Measurements from ENCODE around the gene ENPEP.

The ENPEP gene

GRCh38 chr4:110498420-110498819 lies 22.5 kb downstream of the ENPEP start:
- H2AK5ac ChIP-seq (ENCODE audit: low read length): no peak overlapping the region

DNA sequence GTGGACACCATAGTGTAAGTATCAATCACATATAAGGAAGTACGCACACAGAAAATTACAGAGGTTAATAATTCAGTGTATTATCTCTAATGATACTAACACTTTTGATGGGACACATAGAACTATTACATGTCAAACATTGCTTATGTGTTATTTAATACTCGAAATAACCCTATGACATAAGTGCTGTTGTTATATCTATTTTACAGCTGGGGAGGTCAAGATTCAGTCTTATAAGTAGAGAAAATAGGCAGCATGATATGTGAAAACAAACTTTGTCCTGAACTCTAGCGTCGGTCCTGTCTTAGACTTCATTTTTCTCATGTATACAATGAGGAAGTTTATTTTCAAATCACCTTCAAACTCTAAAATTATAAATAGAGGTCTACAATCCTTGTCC lies 23.2 kb downstream of the ENPEP start:
- Histone ChIP-seq H3K9me3 (ENCODE audit: insufficient read depth, low read depth, low read length) (no peaks in the 10 kb centered on the region), H3K18ac (ENCODE audit: low read length) (no peak overlapping the region), H3K4me1 (ENCODE audit: control insufficient read depth in 1 of 2, insufficient read depth in 2 of 2, low read length in 2 of 2) (peaks cover 3 to 5% of the 10 kb centered on the region in 2 experiments), H3K4me2 (ENCODE audit: low read length) (no peak overlapping the region), H2AK5ac (ENCODE audit: low read length) (no peak overlapping the region), H3K4ac (ENCODE audit: low read depth, low read length) (no peak overlapping the region), H4K8ac (ENCODE audit: low read depth, low read length) (no peak overlapping the region), H3K9ac (ENCODE audit: low read length) (no peak overlapping the region), H2AFZ (ENCODE audit: insufficient read depth, low read length, poor library complexity) (no peak overlapping the region), H3K23ac (ENCODE audit: low read length) (no peak overlapping the region), H3K36me3 (ENCODE audit: control insufficient read depth in 1 of 2, insufficient read depth in 2 of 2, low read length in 2 of 2) (peaks cover 0 to 3% of the 10 kb centered on the region in 2 experiments), H3K27me3 (ENCODE audit: insufficient read depth, low read length) (no peaks in the 10 kb centered on the region), H3K4me3 (ENCODE audit: low read depth, low read length) (no peak overlapping the region), H3K79me1 (ENCODE audit: low read length) (no peaks in the 10 kb centered on the region), H3K27ac (ENCODE audit: low read depth, low read length) (no peak overlapping the region), H3K79me2 (ENCODE audit: control insufficient read depth, insufficient read depth, low read length, poor library complexity) (no peaks in the 10 kb centered on the region), H2BK120ac (ENCODE audit: insufficient read depth, low read length, poor library complexity) (no peak overlapping the region), H4K12ac (ENCODE audit: low read depth, low read length) (no peak overlapping the region), H2BK12ac (ENCODE audit: low read length) (no peak overlapping the region), H4K91ac (ENCODE audit: low read depth, low read length) (no peak overlapping the region), H3K14ac (ENCODE audit: low read length) (no peak overlapping the region), H2BK5ac (ENCODE audit: low read depth, low read length, poor library complexity) (no peak overlapping the region)
- no CpG with 5 or more reads among the region's 4 CpGs for WGBS (ENCODE audit: extremely low coverage, insufficient coverage, insufficient read length)
- DNase-seq: no peak

More at GRCh38 chr4:110498420-110498819, 22.5 kb downstream of the ENPEP start:
- no peak overlapping the region for H3K9ac ChIP-seq (ENCODE audit: low read length)
- no peak overlapping the region for H2AFZ ChIP-seq (ENCODE audit: insufficient read depth, low read length, poor library complexity)
- no CpG with 5 or more reads among the region's 5 CpGs for WGBS (ENCODE audit: extremely low coverage, insufficient coverage, insufficient read length)
- no peak overlapping the region for H4K8ac ChIP-seq (ENCODE audit: low read depth, low read length)
- H3K4me3 ChIP-seq (ENCODE audit: low read depth, low read length): no peak overlapping the region
- no peak overlapping the region for H2BK120ac ChIP-seq (ENCODE audit: insufficient read depth, low read length, poor library complexity)
- H2BK5ac ChIP-seq (ENCODE audit: low read depth, low read length, poor library complexity): no peak overlapping the region
- DNase-seq: no peak
- H3K79me1 ChIP-seq (ENCODE audit: low read length): no peaks in the 10 kb centered on the region
- peak overlapping the region; percentile 59 for H4K12ac ChIP-seq (ENCODE audit: low read depth, low read length)
- H3K79me2 ChIP-seq (ENCODE audit: control insufficient read depth, insufficient read depth, low read length, poor library complexity): no peaks in the 10 kb centered on the region
- H4K91ac ChIP-seq (ENCODE audit: low read depth, low read length): no peak overlapping the region
- peaks cover 0 to 1% of the 10 kb centered on the region in 2 experiments for H3K4me1 ChIP-seq (ENCODE audit: control insufficient read depth in 1 of 2, insufficient read depth in 2 of 2, low read length in 2 of 2)
- H3K4ac ChIP-seq (ENCODE audit: low read depth, low read length): no peak overlapping the region
- no peaks in the 10 kb centered on the region for H3K9me3 ChIP-seq (ENCODE audit: insufficient read depth, low read depth, low read length)
- no peak overlapping the region for H3K14ac ChIP-seq (ENCODE audit: low read length)
- no peak overlapping the region for H3K23ac ChIP-seq (ENCODE audit: low read length)
- peak overlapping the region; percentile 17 for H2BK12ac ChIP-seq (ENCODE audit: low read length)
- H3K36me3 ChIP-seq (ENCODE audit: control insufficient read depth in 1 of 2, insufficient read depth in 2 of 2, low read length in 2 of 2): peaks cover 0 to 3% of the 10 kb centered on the region in 2 experiments
- H3K4me2 ChIP-seq (ENCODE audit: low read length): no peak overlapping the region
- no peak overlapping the region for H3K27ac ChIP-seq (ENCODE audit: low read depth, low read length)
- H3K27me3 ChIP-seq (ENCODE audit: insufficient read depth, low read length): no peaks in the 10 kb centered on the region
- no peak overlapping the region for H3K18ac ChIP-seq (ENCODE audit: low read length)

GRCh38 chr4:110501826-110502225 lies 25.9 kb downstream of the ENPEP start:
- no peak overlapping the region for H4K91ac ChIP-seq (ENCODE audit: low read depth, low read length)
- H3K9ac ChIP-seq (ENCODE audit: low read length): no peak overlapping the region
- H3K79me1 ChIP-seq (ENCODE audit: low read length): no peaks in the 10 kb centered on the region
- H3K79me2 ChIP-seq (ENCODE audit: control insufficient read depth, insufficient read depth, low read length, poor library complexity): no peaks in the 10 kb centered on the region
- no peak overlapping the region for H4K12ac ChIP-seq (ENCODE audit: low read depth, low read length)
- H3K27ac ChIP-seq (ENCODE audit: low read depth, low read length): no peak overlapping the region
- H3K4me2 ChIP-seq (ENCODE audit: low read length): no peak overlapping the region
- H2AFZ ChIP-seq (ENCODE audit: insufficient read depth, low read length, poor library complexity): no peak overlapping the region
- no peak overlapping the region for H2BK12ac ChIP-seq (ENCODE audit: low read length)
- peaks cover 0 to 3% of the 10 kb centered on the region in 2 experiments for H3K36me3 ChIP-seq (ENCODE audit: control insufficient read depth in 1 of 2, insufficient read depth in 2 of 2, low read length in 2 of 2)
- no peak for DNase-seq
- no peak overlapping the region for H4K8ac ChIP-seq (ENCODE audit: low read depth, low read length)
- H3K27me3 ChIP-seq (ENCODE audit: insufficient read depth, low read length): no peaks in the 10 kb centered on the region
- H3K4me1 ChIP-seq (ENCODE audit: control insufficient read depth in 1 of 2, insufficient read depth in 2 of 2, low read length in 2 of 2): peaks cover 3 to 8% of the 10 kb centered on the region in 2 experiments
- no peak overlapping the region for H2BK5ac ChIP-seq (ENCODE audit: low read depth, low read length, poor library complexity)
- H2AK5ac ChIP-seq (ENCODE audit: low read length): no peak overlapping the region
- H3K18ac ChIP-seq (ENCODE audit: low read length): no peak overlapping the region
- no peak overlapping the region for H3K4ac ChIP-seq (ENCODE audit: low read depth, low read length)
- no peak overlapping the region for H2BK120ac ChIP-seq (ENCODE audit: insufficient read depth, low read length, poor library complexity)
- H3K9me3 ChIP-seq (ENCODE audit: insufficient read depth, low read depth, low read length): no peaks in the 10 kb centered on the region
- no peak overlapping the region for H3K4me3 ChIP-seq (ENCODE audit: low read depth, low read length)
- H3K14ac ChIP-seq (ENCODE audit: low read length): no peak overlapping the region
- H3K23ac ChIP-seq (ENCODE audit: low read length): no peak overlapping the region

DNA sequence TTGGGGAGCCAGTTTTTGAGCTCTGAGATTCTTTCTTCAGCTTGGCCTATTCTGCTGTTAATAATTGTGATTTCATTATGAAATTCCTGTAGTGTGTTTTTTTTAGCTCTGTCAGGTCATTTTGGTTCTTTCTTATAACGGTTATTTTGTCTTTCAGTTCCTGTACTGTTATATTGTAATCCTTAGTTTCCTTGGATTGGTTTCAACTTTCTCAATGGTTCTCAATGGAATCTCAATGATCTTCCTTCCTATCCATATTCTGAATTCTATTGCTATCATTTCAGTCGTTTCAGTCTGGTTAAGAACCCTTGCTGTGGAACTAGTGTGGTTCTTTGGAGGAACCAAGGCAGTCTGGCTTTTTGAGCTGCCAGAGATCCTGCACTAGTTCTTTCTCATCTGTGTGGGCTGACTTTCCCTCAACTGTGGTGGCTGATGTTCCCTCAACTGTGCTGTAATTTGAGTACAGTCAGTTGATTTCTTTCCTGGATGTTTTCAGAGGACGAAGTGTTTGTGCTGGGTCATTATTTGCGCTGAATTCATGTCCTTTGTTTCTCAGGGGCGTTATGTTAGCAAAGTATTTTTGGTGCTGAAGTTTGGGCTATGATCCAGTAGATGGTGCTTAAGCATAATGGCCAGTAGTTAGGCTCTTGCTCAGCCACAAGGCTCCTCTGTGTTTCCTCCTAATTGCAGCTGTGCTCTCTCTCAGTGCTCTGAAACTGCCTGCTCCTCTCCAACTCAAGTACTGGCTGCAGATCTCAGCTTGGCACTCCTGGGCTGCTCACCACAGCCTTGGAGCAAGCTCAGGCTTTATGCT lies 27.5 kb downstream of the ENPEP start:
- no peak overlapping the region for H2AK5ac ChIP-seq (ENCODE audit: low read length)
- no peak overlapping the region for H3K4me3 ChIP-seq (ENCODE audit: low read depth, low read length)
- peak overlapping the region; percentile 17 for H4K91ac ChIP-seq (ENCODE audit: low read depth, low read length)
- peak overlapping the region; percentile 5 for H3K18ac ChIP-seq (ENCODE audit: low read length)
- peak overlapping the region; percentile 7 for H2AFZ ChIP-seq (ENCODE audit: insufficient read depth, low read length, poor library complexity)
- H2BK120ac ChIP-seq (ENCODE audit: insufficient read depth, low read length, poor library complexity): no peak overlapping the region
- no peak overlapping the region for H3K23ac ChIP-seq (ENCODE audit: low read length)
- H3K27ac ChIP-seq (ENCODE audit: low read depth, low read length): no peak overlapping the region
- H3K4ac ChIP-seq (ENCODE audit: low read depth, low read length): no peak overlapping the region
- no peaks in the 10 kb centered on the region for H3K27me3 ChIP-seq (ENCODE audit: insufficient read depth, low read length)
- H3K14ac ChIP-seq (ENCODE audit: low read length): no peak overlapping the region
- peaks cover 0 to 1% of the 10 kb centered on the region in 2 experiments for H3K36me3 ChIP-seq (ENCODE audit: control insufficient read depth in 1 of 2, insufficient read depth in 2 of 2, low read length in 2 of 2)
- no CpG with 5 or more reads among the region's 5 CpGs for WGBS (ENCODE audit: extremely low coverage, insufficient coverage, insufficient read length)
- H3K79me2 ChIP-seq (ENCODE audit: control insufficient read depth, insufficient read depth, low read length, poor library complexity): no peaks in the 10 kb centered on the region
- DNase-seq: no peak
- no peak overlapping the region for H2BK5ac ChIP-seq (ENCODE audit: low read depth, low read length, poor library complexity)
- H4K12ac ChIP-seq (ENCODE audit: low read depth, low read length): no peak overlapping the region
- H3K9me3 ChIP-seq (ENCODE audit: insufficient read depth, low read depth, low read length): no peaks in the 10 kb centered on the region
- no peak overlapping the region for H4K8ac ChIP-seq (ENCODE audit: low read depth, low read length)
- H3K4me2 ChIP-seq (ENCODE audit: low read length): no peak overlapping the region
- no peak overlapping the region for H3K9ac ChIP-seq (ENCODE audit: low read length)
- H2BK12ac ChIP-seq (ENCODE audit: low read length): no peak overlapping the region
- no peaks in the 10 kb centered on the region for H3K79me1 ChIP-seq (ENCODE audit: low read length)
- peaks cover 3 to 8% of the 10 kb centered on the region in 2 experiments for H3K4me1 ChIP-seq (ENCODE audit: control insufficient read depth in 1 of 2, insufficient read depth in 2 of 2, low read length in 2 of 2)

All from trophoblast cell (in vitro differentiated cells and primary cell).